Stimulated activated CD4-positive, alpha-beta T cell treated with anti-CD3 and anti-CD28 coated beads, Interleukin-15, amount 100 ng/mL, for 48 hours (primary cell): ENCODE data around the gene SCCPDH.
"Not testable (repeated sequence)": the region's sequence is repeated elsewhere in the genome, so short reads cannot be mapped to it uniquely, and the experiment has no call there.

Source experiments
- DNase-seq, 2 donors: peaks; one replicate each; pipeline ENCODE4 v3.0.0-alpha.2; 2020; ENCODE audit warnings: low read depth in 2 of 2

The SCCPDH gene

DNA sequence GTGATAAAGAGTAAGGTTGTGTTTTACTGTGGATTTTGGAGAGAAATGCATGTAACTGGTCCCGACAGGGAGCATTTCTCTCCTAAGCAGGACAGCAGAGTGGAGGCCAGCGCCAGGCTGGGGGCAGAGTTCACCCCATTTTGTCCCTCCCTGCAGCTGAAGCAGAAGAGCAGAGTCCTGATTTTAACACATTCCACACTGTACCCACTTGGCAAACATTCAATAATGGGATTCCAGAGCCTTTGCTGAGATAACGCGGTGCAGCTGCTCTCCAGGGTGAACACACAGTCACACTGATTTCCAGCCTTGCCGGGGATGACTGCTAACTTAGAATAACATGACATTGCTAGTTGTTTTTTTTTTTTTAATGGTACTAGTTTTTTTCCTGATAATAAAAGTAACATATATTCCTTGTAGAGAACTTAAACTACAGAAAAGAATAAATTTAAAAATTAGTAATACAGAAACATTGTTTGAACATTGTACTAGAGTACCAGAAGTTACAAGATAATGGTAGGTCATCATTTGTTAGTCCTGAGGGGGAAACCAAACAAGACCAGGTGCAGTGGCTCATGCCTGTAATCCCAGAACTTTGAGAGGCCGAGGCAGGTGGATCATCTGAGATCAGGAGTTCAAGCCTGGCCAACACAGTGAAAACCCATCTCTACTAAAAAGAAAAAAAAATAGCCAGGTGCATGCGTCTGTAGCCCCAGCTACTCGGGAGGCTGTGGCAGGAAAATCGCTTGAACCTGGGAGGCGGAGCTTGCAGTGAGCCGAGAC, 77.2 kb downstream of the SCCPDH start:
- DNase-seq: no peak

DNA sequence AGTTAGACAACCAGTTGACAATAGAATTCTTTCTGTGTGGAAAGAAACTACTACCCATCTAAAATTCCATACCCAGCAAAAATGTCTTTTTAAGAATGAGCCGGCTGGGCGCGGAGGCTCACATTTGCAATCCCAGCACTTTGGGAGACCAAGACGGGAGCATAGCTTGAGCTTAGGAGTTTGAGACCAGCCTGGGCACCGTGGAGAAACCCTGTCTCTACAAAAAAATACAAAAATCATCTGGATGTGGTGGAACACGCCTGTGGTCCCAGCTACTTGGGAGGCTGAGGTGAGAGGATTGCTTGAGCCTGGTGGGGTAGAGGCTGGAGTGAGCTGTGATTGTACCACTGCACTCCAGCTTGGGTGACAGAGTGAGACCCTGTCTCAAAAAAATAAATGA, 79.2 kb downstream of the SCCPDH start:
- no peak for DNase-seq

DNA sequence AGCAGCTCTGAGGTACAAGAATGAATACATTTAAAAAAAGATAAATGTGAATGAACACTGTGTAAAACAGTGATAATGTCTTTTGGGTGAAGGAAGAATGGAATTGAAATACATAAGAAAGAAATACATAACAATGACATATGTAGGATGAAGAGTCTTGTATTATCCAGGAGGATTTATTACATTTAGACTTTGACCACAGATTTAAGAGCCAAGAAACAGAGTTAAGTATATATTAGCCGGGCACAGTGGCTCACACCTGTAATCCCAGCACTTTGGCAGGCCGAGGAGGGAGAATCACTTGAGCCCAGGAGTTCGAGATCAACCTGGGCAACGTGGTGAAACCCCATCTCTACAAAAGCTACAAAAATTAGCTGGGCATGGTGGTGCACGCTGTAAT, 79.7 kb downstream of the SCCPDH start:
- no peak for DNase-seq

DNA sequence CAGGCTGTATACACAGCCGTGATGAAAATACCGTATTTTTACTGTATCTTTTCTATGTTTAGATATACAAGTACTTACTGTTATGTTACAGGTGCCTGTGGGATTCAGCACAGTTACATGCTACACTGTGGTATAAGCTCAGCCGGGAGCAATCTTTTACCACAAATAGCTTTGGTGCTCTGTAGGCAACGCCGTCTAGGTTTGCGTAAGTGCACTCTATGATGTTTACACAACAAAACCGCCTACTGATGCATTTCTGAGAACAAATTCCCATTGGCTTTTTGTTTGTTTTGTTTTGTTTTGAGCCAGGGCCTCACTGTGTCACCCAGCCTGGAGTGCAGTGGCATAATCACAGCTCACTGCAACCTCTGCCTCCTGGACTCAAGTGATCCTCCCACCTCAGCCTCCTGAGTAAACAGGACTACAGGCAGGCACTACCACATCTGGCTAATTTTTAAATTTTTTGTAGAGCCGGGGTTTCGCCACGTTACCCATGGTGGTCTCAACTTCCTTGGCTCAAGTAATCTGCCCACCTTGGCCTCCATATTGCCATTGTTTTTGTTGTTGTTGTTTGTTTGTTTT, 81.0 kb downstream of the SCCPDH start:
- DNase-seq: no peak

GRCh38 chr1:246809473-246809872, 85.3 kb downstream of the SCCPDH start:
- DNase-seq: no peak

GRCh38 chr1:246811985-246812384, 87.8 kb downstream of the SCCPDH start:
- no peak for DNase-seq

DNA sequence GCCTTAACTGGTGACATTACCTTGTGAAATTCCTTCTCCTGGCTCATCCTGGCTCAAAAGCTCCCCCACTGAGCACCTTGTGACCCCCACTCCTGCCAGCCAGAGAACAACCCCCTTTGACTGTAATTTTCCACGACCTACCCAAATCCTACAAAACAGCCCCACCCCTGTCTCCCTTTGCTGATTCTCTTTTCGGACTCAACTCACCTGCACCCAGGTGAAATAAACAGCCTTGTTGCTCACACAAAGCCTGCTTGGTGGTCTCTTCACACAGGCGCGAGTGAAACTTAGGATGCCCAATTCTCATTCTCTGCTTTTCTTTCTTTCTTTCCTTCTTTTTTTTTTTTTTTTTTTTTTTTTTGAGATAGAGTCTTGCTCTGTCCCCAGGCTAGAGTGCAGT, 89.1 kb downstream of the SCCPDH start:
- not testable (repeated sequence) for DNase-seq

DNA sequence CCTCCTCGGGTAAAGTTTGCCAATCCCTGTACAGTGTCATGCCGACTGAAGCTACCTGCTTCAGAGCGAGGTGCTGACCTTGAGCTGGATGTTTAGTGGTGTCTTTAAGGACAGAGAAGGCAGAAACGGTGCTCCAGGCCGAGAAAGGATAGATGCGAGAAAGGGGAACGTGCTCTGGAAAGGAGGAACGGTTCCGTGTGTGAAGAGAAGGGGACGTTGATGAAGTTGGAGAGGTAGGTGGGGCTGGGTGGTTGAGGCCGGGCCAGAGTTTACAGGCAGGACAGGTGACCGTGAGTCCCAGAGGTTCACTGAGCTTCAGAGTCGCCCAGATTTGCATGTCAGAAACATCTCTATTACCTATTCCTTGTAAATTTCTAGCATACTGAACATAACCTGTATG, 90.7 kb downstream of the SCCPDH start:
- no peak for DNase-seq

- no peak for DNase-seq
These were observed 91.6 kb downstream of the SCCPDH start for GRCh38 chr1:246815693-246816270.
